Inflammatory macrophage treated with lipopolysaccharide for 4 hours (primary cell): ENCODE results near the gene LOXL1.

ENCODE experiments used
- DNase-seq: peaks from one replicate; pipeline ENCODE4 v3.0.0-alpha.2; 2020

Gene LOXL1

GRCh38 chr15:73994912-73995622 is 68.8 kb downstream of the LOXL1 start:
- DNase-seq: peak; percentile 74

GRCh38 chr15:73996267-73996666 is 70.0 kb downstream of the LOXL1 start:
- DNase-seq: no peak

GRCh38 chr15:73996939-73997338 is 70.7 kb downstream of the LOXL1 start:
- DNase-seq: peak; percentile 92

- DNase-seq: no peak
Observed at GRCh38 chr15:73997986-73998385, 71.7 kb downstream of the LOXL1 start.
